OCI-LY7 (cell line): ENCODE measurements around the gene TP53RK. TPM values are rescaled to one million over a fixed set of nuclear protein-coding genes. Genes with fewer than 3 reads are reported as not detected.

Experiments used
- BruUV-seq: library from RNA; stranded (reverse); fragments of 400-500 nt; replicated peaks from 2 replicates; lab custom pipeline; 2021; lab: Mats Ljungman, UMichigan
- CTCF ChIA-PET: fragments of 300-600 bp; sonication (Branson Sonifier 250); formaldehyde crosslinking; loops from one replicate; lab custom pipeline; 2022; ENCODE audit warnings: antibody characterized with exemption; ENCODE audit not compliant: unreplicated experiment; lab: Charles Lee
- POLR2A ChIA-PET: fragments of 300-600 bp; sonication (Branson Sonifier 250); formaldehyde crosslinking; loops from one replicate; lab custom pipeline; 2022; ENCODE audit warnings: antibody characterized with exemption; lab: Charles Lee
- DNase-seq: peaks from one replicate; pipeline ENCODE4 v3.0.0-alpha.2; 2015; ENCODE audit warnings: low spot score
- H2AFZ ChIP-seq: fragments of 200-600 bp; sonication (generic), shearing (Covaris generic); 2 replicates; pipeline ENCODE4 v1.6.1; 2014; ENCODE audit warnings: mild to moderate bottlenecking, antibody characterized with exemption, low read length, moderate library complexity
- H3K27ac ChIP-seq: fragments of 200-600 bp; sonication (generic); 2 replicates; pipeline ENCODE4 v1.5.1; 2014; ENCODE audit warnings: mixed run types, low read depth, mild to moderate bottlenecking, moderate library complexity, low read length, inconsistent platforms; ENCODE audit not compliant: poor library complexity, severe bottlenecking
- H3K36me3 ChIP-seq: fragments of 200-600 bp; sonication (generic); 2 replicates; pipeline ENCODE4 v1.6.1; 2014; ENCODE audit warnings: mild to moderate bottlenecking, antibody characterized with exemption, low read length, moderate library complexity, mixed read lengths; ENCODE audit not compliant: insufficient read depth
- H3K4me1 ChIP-seq: fragments of 200-600 bp; sonication (generic); 2 replicates; pipeline ENCODE4 v1.5.1; 2014; ENCODE audit warnings: mild to moderate bottlenecking, low read length; ENCODE audit not compliant: insufficient read depth, poor library complexity, severe bottlenecking
- H3K4me2 ChIP-seq: fragments of 200-600 bp; sonication (generic); 2 replicates; pipeline ENCODE4 v1.6.1; 2014; ENCODE audit warnings: mild to moderate bottlenecking, low read length
- H3K4me3 ChIP-seq: fragments of 200-600 bp; sonication (generic); 2 replicates; pipeline ENCODE4 v1.5.1; 2014; ENCODE audit warnings: mild to moderate bottlenecking, low read depth, low read length; ENCODE audit not compliant: poor library complexity, severe bottlenecking
- H3K79me2 ChIP-seq: fragments of 200-600 bp; sonication (generic); 2 replicates; pipeline ENCODE4 v1.6.1; 2016; ENCODE audit warnings: low read depth, mild to moderate bottlenecking, low read length, moderate library complexity, mixed read lengths; ENCODE audit not compliant: insufficient read depth
- H3K9me2 ChIP-seq: fragments of 200-600 bp; sonication (generic); 2 replicates; pipeline ENCODE4 v1.6.1; 2016; ENCODE audit warnings: mild to moderate bottlenecking, low read length, mixed read lengths; ENCODE audit not compliant: insufficient read depth
- H3K9me3 ChIP-seq: fragments of 200-600 bp; sonication (generic); 2 replicates; pipeline ENCODE4 v1.6.1; 2014; ENCODE audit warnings: mild to moderate bottlenecking, mixed run types, low read length, mixed read lengths
- H4K20me1 ChIP-seq: fragments of 200-600 bp; sonication (generic); 2 replicates; pipeline ENCODE4 v1.6.1; 2014; ENCODE audit warnings: mild to moderate bottlenecking, antibody characterized with exemption, low read length, moderate library complexity, mixed read lengths; ENCODE audit not compliant: insufficient read depth
- CTCF ChIP-seq: fragments of 200-600 bp; sonication (generic); conservative IDR thresholded peaks from 2 replicates; pipeline ENCODE4 v1.5.1; 2014; ENCODE audit warnings: mild to moderate bottlenecking, antibody characterized with exemption, low read length, moderate library complexity, mixed read lengths
- EZH2phosphoT487 ChIP-seq: fragments of 200-600 bp; sonication (generic); IDR thresholded peaks from 2 replicates; pipeline ENCODE4 v1.6.1; 2018; ENCODE audit warnings: low read depth, borderline replicate concordance, mild to moderate bottlenecking, mixed run types, antibody characterized with exemption, low read length, moderate library complexity, mixed read lengths
- intact Hi-C: fragments of 100-400 bp; cut with micrococcal nuclease; formaldehyde crosslinking; loops from one replicate; pipeline ENCODE4 v1.10.0; 2022; ENCODE audit not compliant: unreplicated experiment
- total RNA-seq, 2 experiments: library from RNA; depleted of rRNA in 1 of 2; stranded (reverse); fragments of >200 nt in 1 of 2; shearing (Covaris generic) in 1 of 2; gene quantifications; 2 replicates each; pipeline ENCODE4 v1.2.3, GENCODE V29; 2014 to 2022

Gene TP53RK
- total RNA-seq, 2 experiments from 2014 or later, result 18.6 to 32.9 TPM

- Histone ChIP-seq H3K36me3 (peaks cover 29% of the 10 kb centered on the region), H3K9me3 (no peaks in the 10 kb centered on the region), H3K79me2 (peaks cover 29% of the 10 kb centered on the region), H3K4me2 (no peak overlapping the region), H4K20me1 (0 out of 2 replicates have a peak, but pooled peaks cover 7% of the 10 kb centered on the region), H3K9me2 (no peaks in the 10 kb centered on the region), H3K4me3 (no peak overlapping the region), H3K27ac (no peak overlapping the region), H2AFZ (no peak overlapping the region), H3K4me1 (peaks cover 16% of the 10 kb centered on the region)
- no TSS peak for BruUV-seq
- ChIA-PET CTCF (no interaction called here), POLR2A (no interaction called here)
- DNase-seq, result no peak
- TF ChIP-seq EZH2phosphoT487 (no peak), CTCF (no peak)
- intact Hi-C loops, result loop anchor here (5.0 kb wide), 1 partner anchor 550 kb away; no protein-coding TSS in a partner anchor
Measured at GRCh38 chr20:46682063-46682821, 7.0 kb downstream of the TP53RK start.

GRCh38 chr20:46681032-46681854 lies 8.0 kb downstream of the TP53RK start:
- BruUV-seq, result no TSS peak
- Histone ChIP-seq H2AFZ (no peak overlapping the region), H3K36me3 (peaks cover 19% of the 10 kb centered on the region), H3K9me3 (no peaks in the 10 kb centered on the region), H3K4me1 (peaks cover 6% of the 10 kb centered on the region), H3K4me2 (0 out of 2 replicates have a peak overlapping the region, but pooled peaks have one; percentile 11), H3K4me3 (no peak overlapping the region), H3K9me2 (no peaks in the 10 kb centered on the region), H4K20me1 (0 out of 2 replicates have a peak, but pooled peaks cover under 1% of the 10 kb centered on the region), H3K79me2 (peaks cover 19% of the 10 kb centered on the region), H3K27ac (no peak overlapping the region)
- peak; percentile 67 for DNase-seq
- intact Hi-C loops, result loop anchor here (1.0 to 5.0 kb wide), 2 partner anchors 160 to 549 kb away; no protein-coding TSS in a partner anchor
- ChIA-PET POLR2A (interaction anchor here (0.6 kb wide), 1 partner anchor 1234 kb away, joined by 4 read pairs; no protein-coding TSS in a partner anchor), CTCF (no interaction called here)
- TF ChIP-seq EZH2phosphoT487 (no peak), CTCF (peak; percentile 91)
